ENCODE results near the gene CIAO2A. TPM values are rescaled to one million over a fixed set of nuclear protein-coding genes. Genes with fewer than 3 reads are reported as not detected.

The CIAO2A gene
- total RNA-seq, 1 donor from 2014 or later: 36.3 TPM

DNA sequence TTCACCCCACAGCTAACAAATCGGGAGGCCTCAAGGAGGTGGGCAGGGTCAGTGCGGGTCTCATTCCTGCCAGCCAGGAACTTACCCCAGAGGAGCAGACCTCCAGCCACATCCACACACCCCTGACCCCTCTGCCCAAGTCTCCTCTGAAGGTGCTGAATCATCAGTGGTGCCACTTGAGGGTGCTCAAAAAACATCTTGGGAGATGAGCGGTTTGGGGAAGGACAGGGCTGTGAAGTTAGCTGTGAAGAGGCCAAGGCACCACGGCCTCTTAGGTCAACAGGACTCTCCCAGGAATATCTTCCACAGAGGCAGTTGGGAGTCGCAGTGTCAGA, 48.6 kb downstream of the CIAO2A start:
- DNase-seq (ENCODE audit: low spot score): no peak

DNA sequence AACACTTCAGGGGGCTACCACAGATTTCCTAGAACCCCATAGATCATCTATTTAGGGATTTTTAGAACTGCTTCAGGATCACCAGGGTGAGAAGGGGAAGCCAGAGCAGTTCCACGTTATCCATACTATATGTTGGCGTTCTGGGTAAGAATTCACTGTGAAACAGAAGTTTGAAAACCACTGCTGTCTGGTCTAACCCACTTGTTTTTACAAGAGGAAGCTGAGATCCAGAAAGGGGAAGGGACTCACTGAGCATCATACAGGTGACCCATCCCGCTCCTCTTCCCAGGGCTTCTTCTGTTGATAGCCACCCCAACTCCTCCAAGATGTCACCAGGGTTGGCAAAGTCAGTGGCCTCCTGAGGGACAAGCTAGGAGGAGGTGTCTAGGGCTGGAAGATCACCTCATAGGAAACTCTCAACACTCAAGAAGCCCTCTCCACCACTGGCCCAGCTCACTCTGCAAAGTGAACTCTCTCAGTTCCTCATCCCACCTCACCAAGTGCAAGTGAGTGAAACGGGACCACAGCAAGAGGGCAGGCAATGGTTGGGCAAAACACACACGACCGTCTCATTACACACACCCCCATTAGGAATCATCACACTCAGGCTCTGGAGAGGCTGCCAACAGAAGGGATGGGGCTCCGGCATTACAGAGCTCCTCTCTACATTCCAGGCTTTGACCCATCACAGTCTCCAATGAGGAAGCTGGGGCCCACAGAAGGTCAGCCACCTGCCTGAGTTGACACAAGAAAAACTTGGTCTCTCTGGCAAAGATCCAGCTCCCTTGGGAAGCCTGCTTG, 49.1 kb downstream of the CIAO2A start:
- DNase-seq (ENCODE audit: low spot score): peak; percentile 68

DNA sequence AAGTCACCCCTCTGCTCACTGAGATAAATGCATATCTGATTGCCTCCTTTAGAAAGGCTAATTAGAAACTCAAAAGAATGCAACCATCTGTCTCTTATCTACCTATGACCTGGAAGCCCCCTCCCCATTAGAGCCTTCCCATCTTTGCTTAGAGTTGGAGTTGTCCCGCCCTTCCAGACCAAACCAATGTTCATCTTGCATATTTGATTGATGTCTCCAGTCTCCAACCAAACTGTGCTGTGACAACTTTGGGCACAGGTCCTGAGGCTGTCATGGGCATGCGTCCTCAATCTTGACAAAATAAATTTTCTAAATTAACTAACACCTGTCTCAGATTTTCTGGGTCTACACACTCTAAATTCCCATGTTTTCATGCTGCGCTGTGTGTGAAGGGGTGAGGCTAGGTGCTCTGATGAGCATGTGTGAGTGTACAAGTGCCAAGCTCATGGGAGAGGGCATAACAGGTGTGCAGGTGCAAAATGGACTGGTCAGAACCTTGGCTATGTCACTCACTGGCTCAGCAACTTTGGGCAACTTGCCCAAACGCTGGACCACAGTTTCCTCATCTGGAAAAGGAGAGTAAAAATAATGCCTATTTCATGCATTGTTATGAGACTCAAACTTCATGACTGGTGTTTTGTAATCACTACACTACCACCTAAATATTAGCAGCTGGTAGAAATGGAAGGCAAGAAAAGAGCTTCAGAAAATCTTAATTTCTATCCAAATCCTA, 54.6 kb downstream of the CIAO2A start:
- DNase-seq (ENCODE audit: low spot score): no peak

DNA sequence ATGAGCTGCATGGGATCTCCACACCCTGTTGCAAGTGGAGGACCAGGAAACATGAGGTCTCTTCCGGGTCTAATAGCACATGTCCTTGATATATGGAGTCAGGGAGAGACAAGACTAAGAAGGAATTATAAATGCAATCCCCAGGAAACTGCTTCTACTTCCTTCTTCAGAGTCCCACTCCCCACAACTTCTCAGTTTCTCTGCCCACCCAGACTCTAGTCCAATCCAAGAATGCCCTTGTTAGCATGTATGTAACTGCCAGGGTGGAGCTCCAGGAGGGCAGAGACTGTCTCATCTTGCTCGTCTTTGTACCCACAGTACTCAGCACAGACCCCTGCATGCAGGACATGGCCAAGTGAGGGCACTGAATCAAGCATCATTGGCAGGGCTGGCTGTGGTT, 55.7 kb downstream of the CIAO2A start:
- DNase-seq (ENCODE audit: low spot score): no peak

DNA sequence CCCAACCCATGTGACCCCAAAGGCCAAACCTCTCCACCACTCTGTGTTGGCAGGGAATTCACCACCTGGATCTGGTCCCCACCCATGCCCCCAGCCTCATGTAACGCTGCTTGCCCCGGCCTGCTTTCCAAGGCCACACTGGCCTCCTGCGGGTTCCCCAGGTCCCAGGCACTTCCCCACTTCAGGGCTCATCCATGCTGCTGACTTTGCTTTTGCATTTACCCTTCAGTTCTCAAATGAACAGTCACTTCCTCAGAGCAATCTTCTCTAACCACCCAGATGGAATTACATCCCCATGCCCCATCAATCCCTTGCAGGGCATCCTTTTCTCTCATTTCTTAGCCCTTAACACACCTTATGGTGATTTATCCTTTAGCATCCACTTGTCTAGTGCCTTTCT, 56.5 kb downstream of the CIAO2A start:
- DNase-seq (ENCODE audit: low spot score): no peak

- DNase-seq (ENCODE audit: low spot score): peak; percentile 9
These were observed 58.1 kb downstream of the CIAO2A start for GRCh38 chr15:64035525-64035924.

DNA sequence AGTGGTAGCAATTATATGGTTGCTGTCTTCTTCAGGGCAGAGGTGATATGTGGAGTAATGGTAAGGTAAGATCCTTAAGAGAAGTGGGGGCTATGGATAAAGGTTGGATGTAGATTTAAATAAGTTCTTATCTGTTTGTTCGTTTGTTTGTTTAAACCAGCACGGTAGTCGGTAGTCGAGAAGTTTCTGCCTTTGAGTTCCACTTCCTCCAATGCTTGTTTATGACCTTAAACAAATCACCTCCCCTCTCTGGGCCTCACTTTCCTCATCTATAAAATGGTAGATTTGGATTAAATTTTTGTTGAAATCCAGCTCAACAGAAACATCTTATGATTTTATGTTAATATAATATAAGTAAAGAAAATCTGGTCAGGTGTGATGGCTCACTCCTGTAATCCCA, 59.1 kb downstream of the CIAO2A start:
- DNase-seq (ENCODE audit: low spot score): no peak

DNA sequence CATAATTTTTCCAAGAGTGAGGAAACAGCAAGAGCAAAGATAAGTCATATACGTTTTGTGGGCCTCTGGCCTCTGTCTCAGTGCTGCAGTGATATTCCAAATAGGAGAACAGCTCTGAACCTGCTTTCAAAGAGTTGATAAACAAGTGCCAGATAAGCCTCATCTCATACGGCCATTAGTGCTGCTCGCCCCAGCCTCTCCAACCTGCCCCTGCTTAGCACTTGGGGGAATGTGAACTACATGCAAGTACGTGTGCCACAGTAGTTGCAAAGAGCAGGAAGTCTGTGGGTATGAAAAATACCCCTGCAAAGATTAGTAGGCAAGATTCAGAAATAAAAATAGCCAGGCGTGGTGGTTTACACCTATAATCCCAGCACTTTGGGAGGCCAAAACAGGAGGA, 61.3 kb downstream of the CIAO2A start:
- no peak for DNase-seq (ENCODE audit: low spot score)

GRCh38 chr15:64030123-64030522, 63.5 kb downstream of the CIAO2A start:
- no peak for DNase-seq (ENCODE audit: low spot score)

DNA sequence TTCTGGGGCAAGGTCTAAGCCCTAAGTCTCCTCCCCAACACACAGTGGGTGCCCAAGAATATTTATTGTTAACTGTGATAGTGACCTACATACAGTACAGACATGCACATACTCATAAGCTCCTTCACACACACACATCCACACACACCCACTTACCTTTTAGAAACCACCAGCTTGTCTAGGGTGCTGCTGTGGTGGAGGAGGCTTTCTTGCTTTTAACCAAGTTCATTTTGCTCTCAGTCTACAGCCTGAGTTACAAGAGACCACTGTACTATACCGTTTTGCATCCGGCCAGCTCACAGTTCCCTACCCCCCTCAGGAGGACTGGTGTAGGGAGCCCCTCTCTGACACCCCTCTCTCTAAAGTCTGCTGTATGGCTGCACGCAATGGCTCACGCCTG, 64.0 kb downstream of the CIAO2A start:
- no peak for DNase-seq (ENCODE audit: low spot score)

GRCh38 chr15:64029110-64029509, 64.5 kb downstream of the CIAO2A start:
- DNase-seq (ENCODE audit: low spot score): no peak

- no peak for DNase-seq (ENCODE audit: low spot score)
These were observed 67.0 kb downstream of the CIAO2A start for GRCh38 chr15:64026591-64026990.

- DNase-seq (ENCODE audit: low spot score): no peak
These were observed 69.2 kb downstream of the CIAO2A start for GRCh38 chr15:64024172-64025050.

DNA sequence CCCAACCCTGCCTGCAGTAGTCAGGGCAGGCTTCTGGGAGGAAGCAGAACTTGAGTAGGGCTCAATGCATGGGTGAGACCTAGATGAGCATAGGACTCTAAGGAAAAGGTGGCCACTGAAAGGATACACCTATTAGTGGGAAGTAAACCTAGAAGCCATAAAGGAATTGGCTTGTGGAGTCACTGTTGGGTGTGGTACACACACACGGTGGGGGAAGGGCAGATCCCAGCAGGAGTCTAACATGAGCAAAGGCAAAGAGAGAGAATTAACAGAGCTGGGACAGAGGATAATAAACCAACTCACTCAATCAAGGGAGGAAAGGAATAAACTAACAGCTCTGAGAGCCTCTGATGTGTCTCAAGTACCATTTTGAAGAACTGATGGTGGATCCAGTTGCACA, 70.4 kb downstream of the CIAO2A start:
- DNase-seq (ENCODE audit: low spot score): no peak

DNA sequence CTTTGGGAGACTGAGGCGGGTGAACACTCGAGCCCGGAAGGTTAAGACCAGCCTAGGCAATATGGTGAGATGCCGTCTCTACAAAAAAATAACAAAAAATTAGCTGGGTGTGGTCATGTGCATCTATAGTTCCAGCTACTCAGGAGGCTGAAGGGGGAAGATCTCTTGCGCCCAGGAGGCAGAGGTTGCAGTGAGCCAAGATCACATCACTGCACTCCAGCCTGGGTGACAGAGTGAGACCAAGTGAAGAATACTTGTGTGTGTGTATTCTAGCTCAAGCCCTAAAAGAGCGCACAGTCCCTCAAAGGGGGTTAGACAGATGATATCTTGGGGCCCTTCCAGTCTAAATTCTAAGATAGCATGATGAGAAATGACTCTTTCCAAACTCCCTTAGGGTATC, 71.1 kb downstream of the CIAO2A start:
- no peak for DNase-seq (ENCODE audit: low spot score)

Other genes with a start within 250 kb of the CIAO2A start
- 18.1 TPM for gene DAPK2, start 47.4 kb downstream of the CIAO2A start, total RNA-seq
- gene SNX1, start 2.1 kb upstream of the CIAO2A start, total RNA-seq: 188 TPM
- gene SNX22, start 57.9 kb upstream of the CIAO2A start, total RNA-seq: 0.71 TPM
- 470 TPM for gene PPIB, start 69.2 kb upstream of the CIAO2A start, total RNA-seq

Data from mesenteric fat pad (tissue), 1 donor.